22Rv1 (cell line): ENCODE measurements around the gene ZNF846.
"Not testable (repeated sequence)": the region's sequence is repeated elsewhere in the genome, so short reads cannot be mapped to it uniquely, and the experiment has no call there.

Experiments used
- ZFX ChIP-seq: fragments of 450-650 bp; IDR thresholded peaks from 2 replicates; pipeline ENCODE4 v1.6.1; 2017; ENCODE audit warnings: antibody characterized with exemption, borderline replicate concordance
- TF ChIP-seq, protein P1 (sequence below): fragments of 450-650 bp; IDR thresholded peaks from 2 replicates; pipeline ENCODE4 v1.5.1; 2017; ENCODE audit warnings: mild to moderate bottlenecking

DNA sequence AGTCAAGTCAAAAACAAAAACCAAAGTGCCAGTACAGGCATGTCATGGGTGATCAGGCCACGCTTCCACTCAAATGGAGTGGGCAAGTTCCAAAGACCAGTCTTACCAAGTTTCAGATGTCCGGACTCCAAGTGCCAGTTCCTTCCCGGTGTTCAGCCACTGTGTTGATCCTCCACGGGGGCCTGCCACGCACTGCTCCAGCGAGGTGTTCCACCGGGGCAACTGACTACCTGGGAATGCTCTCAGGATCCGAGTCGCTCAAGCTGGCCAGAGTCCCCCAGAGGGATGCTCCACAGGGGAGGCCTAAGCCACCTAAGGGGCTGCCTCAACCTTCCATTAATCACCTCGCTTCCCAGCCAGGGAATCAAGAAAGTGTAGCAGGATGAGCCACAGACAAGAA lies 38.5 kb downstream of the ZNF846 start:
- TF ChIP-seq, protein P1, sequence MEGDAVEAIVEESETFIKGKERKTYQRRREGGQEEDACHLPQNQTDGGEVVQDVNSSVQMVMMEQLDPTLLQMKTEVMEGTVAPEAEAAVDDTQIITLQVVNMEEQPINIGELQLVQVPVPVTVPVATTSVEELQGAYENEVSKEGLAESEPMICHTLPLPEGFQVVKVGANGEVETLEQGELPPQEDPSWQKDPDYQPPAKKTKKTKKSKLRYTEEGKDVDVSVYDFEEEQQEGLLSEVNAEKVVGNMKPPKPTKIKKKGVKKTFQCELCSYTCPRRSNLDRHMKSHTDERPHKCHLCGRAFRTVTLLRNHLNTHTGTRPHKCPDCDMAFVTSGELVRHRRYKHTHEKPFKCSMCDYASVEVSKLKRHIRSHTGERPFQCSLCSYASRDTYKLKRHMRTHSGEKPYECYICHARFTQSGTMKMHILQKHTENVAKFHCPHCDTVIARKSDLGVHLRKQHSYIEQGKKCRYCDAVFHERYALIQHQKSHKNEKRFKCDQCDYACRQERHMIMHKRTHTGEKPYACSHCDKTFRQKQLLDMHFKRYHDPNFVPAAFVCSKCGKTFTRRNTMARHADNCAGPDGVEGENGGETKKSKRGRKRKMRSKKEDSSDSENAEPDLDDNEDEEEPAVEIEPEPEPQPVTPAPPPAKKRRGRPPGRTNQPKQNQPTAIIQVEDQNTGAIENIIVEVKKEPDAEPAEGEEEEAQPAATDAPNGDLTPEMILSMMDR, result not testable (repeated sequence)
- TF ChIP-seq ZFX, result not testable (repeated sequence)
